AG04450 (cell line): Measurements from ENCODE around the gene PPP1R1B. TPM values are rescaled to one million over a fixed set of nuclear protein-coding genes. Genes with fewer than 3 reads are reported as not detected.

Experiments used
- CTCF ChIA-PET: fragments of 300-600, 350-600 bp; formaldehyde crosslinking; extraction: SDS; loops from one replicate; lab custom pipeline; 2022; ENCODE audit warnings: antibody characterized with exemption, inconsistent platforms; lab: Charles Lee
- POLR2A ChIA-PET: fragments of 350-600 bp; formaldehyde crosslinking; extraction: SDS; loops from one replicate; lab custom pipeline; 2021; ENCODE audit warnings: antibody characterized with exemption, inconsistent platforms; lab: Yijun Ruan, JAX
- DNase-seq: peaks from one replicate; pipeline ENCODE4 v3.0.0-alpha.2; 2011; ENCODE audit warnings: low read depth, low spot score
- H3K27ac ChIP-seq: one replicate; pipeline ENCODE4 v1.5.1; 2012; ENCODE audit warnings: low read depth, low read length, control low read depth
- H3K27me3 ChIP-seq: one replicate; pipeline ENCODE4 v1.6.0; 2012; ENCODE audit warnings: low read length; ENCODE audit not compliant: control insufficient read depth, insufficient read depth
- H3K4me3 ChIP-seq: 2 replicates; pipeline ENCODE4 v1.5.1; 2011; ENCODE audit warnings: mild to moderate bottlenecking, low read depth, low read length, control low read depth
- H3K9me3 ChIP-seq: 2 replicates; pipeline ENCODE4 v1.5.1; 2012; ENCODE audit warnings: low read length; ENCODE audit not compliant: control insufficient read depth, insufficient read depth
- CTCF ChIP-seq: IDR thresholded peaks from 2 replicates; pipeline ENCODE4 v1.5.1; 2011; ENCODE audit warnings: low read depth, low read length, control low read depth, inconsistent platforms
- polyA plus RNA-seq: library from polyadenylated mRNA; depleted of rRNA; stranded (reverse); fragments of >200 nt; gene quantifications from 2 replicates; pipeline ENCODE4 v1.2.3, GENCODE V29; 2011

PPP1R1B gene
- polyA plus RNA-seq, 1 experiment: not detected

- Histone ChIP-seq H3K9me3 (no peaks in the 10 kb centered on the region), H3K27me3 (peaks cover 69% of the 10 kb centered on the region), H3K4me3 (no peak overlapping the region), H3K27ac (no peak overlapping the region)
- TF ChIP-seq CTCF: no peak
- no peak for DNase-seq
- POLR2A ChIA-PET: no interaction called here
- CTCF ChIA-PET: interaction anchor here (0.8 kb wide), 1 partner anchor 8 kb away, joined by 6 read pairs; no protein-coding TSS in a partner anchor
Measured at GRCh38 chr17:39629898-39630297, 3.1 kb downstream of the PPP1R1B start.

- ChIA-PET CTCF (interaction anchor here (0.6 to 5.4 kb wide), 5 partner anchors 9 to 87 kb away, joined by 3 to 114 read pairs (median 3); no protein-coding TSS in a partner anchor), POLR2A (interaction anchor here (0.6 kb wide), 1 partner anchor 329 kb away, joined by 7 read pairs; no protein-coding TSS in a partner anchor)
- TF ChIP-seq CTCF: no peak
- Histone ChIP-seq H3K27ac (no peak overlapping the region), H3K4me3 (no peak overlapping the region), H3K9me3 (no peaks in the 10 kb centered on the region), H3K27me3 (peaks cover 54% of the 10 kb centered on the region)
- DNase-seq: no peak
Measured at GRCh38 chr17:39631403-39631802, 4.7 kb downstream of the PPP1R1B start.

GRCh38 chr17:39632153-39632941, 5.6 kb downstream of the PPP1R1B start:
- ChIA-PET CTCF (interaction anchor here (0.7 to 5.4 kb wide), 4 partner anchors 9 to 84 kb away, joined by 3 to 114 read pairs (median 4); no protein-coding TSS in a partner anchor), POLR2A (no interaction called here)
- H3K9me3 ChIP-seq: no peaks in the 10 kb centered on the region
- TF ChIP-seq CTCF: no peak
- DNase-seq: no peak
- H3K4me3 ChIP-seq: no peak overlapping the region
- peaks cover 47% of the 10 kb centered on the region for H3K27me3 ChIP-seq
- no peak overlapping the region for H3K27ac ChIP-seq

DNA sequence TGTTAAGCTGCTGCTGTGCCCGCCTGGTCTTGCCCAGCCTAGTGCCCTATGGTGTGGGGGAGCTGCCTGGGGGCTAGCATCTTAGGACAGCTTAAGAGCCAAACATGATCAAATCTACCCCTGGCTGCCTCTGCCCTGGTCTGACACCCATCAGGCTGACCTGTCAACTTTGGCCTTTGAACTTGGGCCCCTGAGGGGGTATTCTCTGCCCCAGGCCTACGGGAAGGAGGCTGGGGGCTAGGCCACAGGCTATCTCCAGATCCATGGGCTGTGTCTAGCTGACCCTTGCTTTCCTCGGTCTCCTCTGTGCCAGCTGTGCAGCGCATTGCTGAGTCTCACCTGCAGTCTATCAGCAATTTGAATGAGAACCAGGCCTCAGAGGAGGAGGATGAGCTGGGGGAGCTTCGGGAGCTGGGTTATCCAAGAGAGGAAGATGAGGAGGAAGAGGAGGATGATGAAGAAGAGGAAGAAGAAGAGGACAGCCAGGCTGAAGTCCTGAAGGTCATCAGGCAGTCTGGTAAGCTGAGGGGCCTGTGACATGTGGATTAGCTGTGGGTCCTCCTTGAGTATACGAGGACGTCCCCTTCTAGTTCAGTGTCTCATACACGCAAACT, 6.9 kb downstream of the PPP1R1B start:
- no peak for DNase-seq
- ChIA-PET CTCF (interaction anchor here (0.7 to 5.4 kb wide), 10 partner anchors 11 to 131 kb away, joined by 3 to 114 read pairs (median 3); partner anchors contain the start of gene TCAP), POLR2A (interaction anchor here (0.6 kb wide), 1 partner anchor 96 kb away, joined by 5 read pairs; no protein-coding TSS in a partner anchor)
- Histone ChIP-seq H3K4me3 (no peak overlapping the region), H3K9me3 (no peaks in the 10 kb centered on the region), H3K27me3 (peaks cover 34% of the 10 kb centered on the region), H3K27ac (no peak overlapping the region)
- no peak for TF ChIP-seq CTCF
